ENCODE data around the gene PRKD1. TPM values are rescaled to one million over a fixed set of nuclear protein-coding genes. Genes with fewer than 3 reads are reported as not detected.

The PRKD1 gene
- total RNA-seq, 1 experiment from 2014 or later, result not detected

GRCh38 chr14:29810682-29811081 is 117.0 kb downstream of the PRKD1 start (continued):
- TF ChIP-seq EZH2 (IDR thresholded peaks at IDR 0.05) (no peak), ZFX (IDR thresholded peaks at IDR 0.05) (no peak), ZNF274 (IDR thresholded peaks at IDR 0.05; ENCODE audit: low read depth, low read length) (no peak), ATF3 (IDR thresholded peaks at IDR 0.05) (no peak)

DNA sequence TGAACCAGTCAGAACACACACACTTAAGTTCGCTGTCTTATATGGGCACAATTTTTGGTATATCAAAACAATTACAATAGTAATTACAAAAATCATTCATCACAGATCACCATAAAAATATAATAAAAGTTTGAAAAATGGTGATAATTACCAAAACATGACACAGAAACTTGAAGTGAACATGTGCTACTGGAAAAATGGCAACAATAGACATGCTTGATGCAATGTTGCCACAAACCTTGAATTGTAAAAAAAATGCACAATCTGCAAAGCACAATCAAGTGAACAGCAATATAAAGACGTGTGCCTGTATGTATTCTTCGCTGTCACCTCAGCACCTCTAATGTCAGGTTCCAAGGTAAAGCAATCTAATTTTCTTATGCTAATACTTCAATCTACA is 117.6 kb downstream of the PRKD1 start:
- CTCF ChIA-PET, result no interaction called here
- Histone ChIP-seq H3K27ac (ENCODE audit: low read depth, low read length) (no peak overlapping the region), H2AFZ (ENCODE audit: low read depth, low read length, poor library complexity, severe bottlenecking) (no peak overlapping the region), H4K20me1 (ENCODE audit: insufficient read depth) (no peaks in the 10 kb centered on the region), H3K4me1 (ENCODE audit: control insufficient read depth in 1 of 2, insufficient read depth in 2 of 2, low read length in 2 of 2) (no peaks in the 10 kb centered on the region), H3K9me3 (ENCODE audit: control insufficient read depth in 1 of 2, insufficient read depth in 1 of 2, low read depth in 1 of 2, low read length in 2 of 2) (peaks cover 14 to 35% of the 10 kb centered on the region in 2 experiments; a peak in 2 of 4 replicates), H3K4me2 (ENCODE audit: low read length) (no peak overlapping the region), H3K27me3 (ENCODE audit: insufficient read depth, low read length) (no peaks in the 10 kb centered on the region), H3K9me2 (ENCODE audit: insufficient read depth) (no peaks in the 10 kb centered on the region), H3K9ac (ENCODE audit: low read length) (no peak overlapping the region), H3K36me3 (ENCODE audit: control insufficient read depth in 1 of 2, insufficient read depth in 2 of 2, low read length in 2 of 2) (no peaks in the 10 kb centered on the region), H3K4me3 (replicated peaks in 1 of 2; ENCODE audit: low read depth in 1 of 2, low read length in 2 of 2) (no peak overlapping the region), H3K79me2 (ENCODE audit: insufficient read depth, low read length) (no peaks in the 10 kb centered on the region)
- no peak for ATAC-seq
- DNase-seq (ENCODE audit: low read depth, low spot score), result no peak
- TF ChIP-seq, protein P1, sequence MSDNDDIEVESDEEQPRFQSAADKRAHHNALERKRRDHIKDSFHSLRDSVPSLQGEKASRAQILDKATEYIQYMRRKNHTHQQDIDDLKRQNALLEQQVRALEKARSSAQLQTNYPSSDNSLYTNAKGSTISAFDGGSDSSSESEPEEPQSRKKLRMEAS (IDR thresholded peaks at IDR 0.05), result no peak
- no peak for TF ChIP-seq ATF3 (IDR thresholded peaks at IDR 0.05)
- no peak for TF ChIP-seq SIN3A (IDR thresholded peaks at IDR 0.05; ENCODE audit: low read depth)
- TF ChIP-seq ELF1 (IDR thresholded peaks at IDR 0.05; ENCODE audit: borderline replicate concordance, low read depth), result no peak
- no peak for TF ChIP-seq FOSL1 (IDR thresholded peaks at IDR 0.05; ENCODE audit: low read depth)
- TF ChIP-seq EZH2 (IDR thresholded peaks at IDR 0.05), result no peak
- no peak for TF ChIP-seq EGR1 (IDR thresholded peaks at IDR 0.05; ENCODE audit: low read depth)
- TF ChIP-seq, protein P2, sequence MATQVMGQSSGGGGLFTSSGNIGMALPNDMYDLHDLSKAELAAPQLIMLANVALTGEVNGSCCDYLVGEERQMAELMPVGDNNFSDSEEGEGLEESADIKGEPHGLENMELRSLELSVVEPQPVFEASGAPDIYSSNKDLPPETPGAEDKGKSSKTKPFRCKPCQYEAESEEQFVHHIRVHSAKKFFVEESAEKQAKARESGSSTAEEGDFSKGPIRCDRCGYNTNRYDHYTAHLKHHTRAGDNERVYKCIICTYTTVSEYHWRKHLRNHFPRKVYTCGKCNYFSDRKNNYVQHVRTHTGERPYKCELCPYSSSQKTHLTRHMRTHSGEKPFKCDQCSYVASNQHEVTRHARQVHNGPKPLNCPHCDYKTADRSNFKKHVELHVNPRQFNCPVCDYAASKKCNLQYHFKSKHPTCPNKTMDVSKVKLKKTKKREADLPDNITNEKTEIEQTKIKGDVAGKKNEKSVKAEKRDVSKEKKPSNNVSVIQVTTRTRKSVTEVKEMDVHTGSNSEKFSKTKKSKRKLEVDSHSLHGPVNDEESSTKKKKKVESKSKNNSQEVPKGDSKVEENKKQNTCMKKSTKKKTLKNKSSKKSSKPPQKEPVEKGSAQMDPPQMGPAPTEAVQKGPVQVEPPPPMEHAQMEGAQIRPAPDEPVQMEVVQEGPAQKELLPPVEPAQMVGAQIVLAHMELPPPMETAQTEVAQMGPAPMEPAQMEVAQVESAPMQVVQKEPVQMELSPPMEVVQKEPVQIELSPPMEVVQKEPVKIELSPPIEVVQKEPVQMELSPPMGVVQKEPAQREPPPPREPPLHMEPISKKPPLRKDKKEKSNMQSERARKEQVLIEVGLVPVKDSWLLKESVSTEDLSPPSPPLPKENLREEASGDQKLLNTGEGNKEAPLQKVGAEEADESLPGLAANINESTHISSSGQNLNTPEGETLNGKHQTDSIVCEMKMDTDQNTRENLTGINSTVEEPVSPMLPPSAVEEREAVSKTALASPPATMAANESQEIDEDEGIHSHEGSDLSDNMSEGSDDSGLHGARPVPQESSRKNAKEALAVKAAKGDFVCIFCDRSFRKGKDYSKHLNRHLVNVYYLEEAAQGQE (IDR thresholded peaks at IDR 0.05; ENCODE audit: low read depth), result no peak
- TF ChIP-seq JUND (IDR thresholded peaks at IDR 0.05), result no peak
- TF ChIP-seq CEBPB (IDR thresholded peaks at IDR 0.05; ENCODE audit: low read depth), result no peak
- TF ChIP-seq RAD21 (IDR thresholded peaks at IDR 0.05; ENCODE audit: low read depth), result no peak
- no peak for TF ChIP-seq POLR2AphosphoS5 (IDR thresholded peaks at IDR 0.05; ENCODE audit: low read depth, low read length)
- TF ChIP-seq SP1 (IDR thresholded peaks at IDR 0.05; ENCODE audit: low read depth), result no peak
- TF ChIP-seq ZFX (IDR thresholded peaks at IDR 0.05), result no peak
- no peak for TF ChIP-seq TCF7L2 (IDR thresholded peaks at IDR 0.05; ENCODE audit: borderline replicate concordance, extremely low read depth, insufficient read depth, insufficient read length)
- TF ChIP-seq CTCF (IDR thresholded peaks at IDR 0.05 in 2 of 3, conservative IDR thresholded peaks at IDR 0.05 in 1 of 3; ENCODE audit: borderline replicate concordance in 1 of 3, insufficient read depth in 1 of 3, low read depth in 2 of 3, low read length in 2 of 3), result no peak
- no peak for TF ChIP-seq POLR2A (IDR thresholded peaks at IDR 0.05; ENCODE audit: borderline replicate concordance, extremely low read depth, insufficient read depth, insufficient read length)
- no peak for TF ChIP-seq YY1 (IDR thresholded peaks at IDR 0.05; ENCODE audit: extremely low read depth, insufficient replicate concordance, low read depth, low read length)
- TF ChIP-seq ZNF274 (IDR thresholded peaks at IDR 0.05; ENCODE audit: low read depth, low read length), result no peak
- no TSS peak for BruUV-seq (replicated peaks)
- intact Hi-C loops (cut with micrococcal nuclease), result no loop called here
- POLR2A ChIA-PET, result no interaction called here
- RAD21 ChIA-PET (ENCODE audit: low non-redundant PET in 1 of 2, low total read pairs in 2 of 2, uncharacterized antibody in 2 of 2, unreplicated experiment in 2 of 2), result no interaction called here

All from HCT116 (cell line).